ENCODE results near the gene SATB2.

- TF ChIP-seq CTCF (conservative IDR thresholded peaks at IDR 0.05 in 1 of 2, IDR thresholded peaks at IDR 0.05 in 1 of 2; ENCODE audit: extremely low read depth in 1 of 2, insufficient read depth in 1 of 2, low read depth in 1 of 2, low read length in 2 of 2) (no peak), EZH2 (IDR thresholded peaks at IDR 0.05; ENCODE audit: borderline replicate concordance, low read length) (no peak)
Measured at GRCh38 chr2:199407421-199407820, 50.3 kb downstream of the SATB2 start.
